Smooth muscle cell (in vitro differentiated cells): Measurements from ENCODE around the gene NDUFV3. TPM values are rescaled to one million over a fixed set of nuclear protein-coding genes. Genes with fewer than 3 reads are reported as not detected.

ENCODE experiments used
- DNase-seq: peaks from one replicate; lab custom pipeline; 2025; ENCODE audit not compliant: unreplicated experiment; lab: John Stamatoyannopoulos, UW
- H2AFZ ChIP-seq: fragments of 200-600 bp; sonication (generic); 2 replicates; pipeline ENCODE4 v1.6.0; 2016; ENCODE audit warnings: antibody characterized with exemption, low read depth, mild to moderate bottlenecking
- H3F3A ChIP-seq: fragments of 200-600 bp; sonication (generic); 2 replicates; pipeline ENCODE4 v1.6.0; 2017; ENCODE audit warnings: antibody characterized with exemption, low read depth
- H3K27ac ChIP-seq: fragments of 200-600 bp; sonication (generic); 2 replicates; pipeline ENCODE4 v1.5.1; 2016; ENCODE audit warnings: low read depth, mild to moderate bottlenecking
- H3K27me3 ChIP-seq: fragments of 200-600 bp; sonication (generic); 2 replicates; pipeline ENCODE4 v1.6.1; 2016; ENCODE audit warnings: low read depth, mild to moderate bottlenecking
- H3K36me3 ChIP-seq: fragments of 200-600 bp; sonication (generic); 2 replicates; pipeline ENCODE4 v1.5.1; 2016; ENCODE audit warnings: low read depth
- H3K4me1 ChIP-seq: fragments of 200-600 bp; sonication (generic); 2 replicates; pipeline ENCODE4 v1.5.1; 2016; ENCODE audit warnings: low read depth
- H3K4me2 ChIP-seq: fragments of 200-600 bp; sonication (generic); 2 replicates; pipeline ENCODE4 v1.6.0; 2016; ENCODE audit warnings: mild to moderate bottlenecking
- H3K4me3 ChIP-seq: fragments of 200-600 bp; sonication (generic); 2 replicates; pipeline ENCODE4 v1.5.1; 2016; ENCODE audit warnings: mild to moderate bottlenecking
- H3K79me2 ChIP-seq: fragments of 200-600 bp; sonication (generic); 2 replicates; pipeline ENCODE4 v1.6.0; 2016; ENCODE audit warnings: low read depth, mild to moderate bottlenecking
- H3K9ac ChIP-seq: fragments of 200-600 bp; sonication (generic); 2 replicates; pipeline ENCODE4 v1.6.0; 2016; ENCODE audit warnings: low read depth
- H3K9me3 ChIP-seq: fragments of 200-600 bp; sonication (generic); replicated peaks from 2 replicates; pipeline ENCODE4 v1.5.1; 2016; ENCODE audit warnings: low read depth
- H4K20me1 ChIP-seq: fragments of 200-600 bp; sonication (generic); 2 replicates; pipeline ENCODE4 v1.6.0; 2016; ENCODE audit warnings: low read depth
- CTCF ChIP-seq: fragments of 200-600 bp; sonication (generic); IDR thresholded peaks from 2 replicates; pipeline ENCODE4 v1.5.1; 2017; ENCODE audit warnings: borderline replicate concordance, mild to moderate bottlenecking, antibody characterized with exemption; ENCODE audit not compliant: insufficient read depth, poor library complexity, severe bottlenecking
- WGBS: methylation state at CpG from one replicate; pipeline ENCODE4 v1.1.7; 2016; ENCODE audit warnings: low lambda C conversion rate; 5-methylcytosine and 5-hydroxymethylcytosine counted together
- polyA plus RNA-seq: library from polyadenylated mRNA; unstranded; fragments of >200 nt; fragmentation: Nextera tagmentation; extraction: Ambion mirVana; gene quantifications from 2 replicates; pipeline ENCODE4 v1.2.1, GENCODE V29; 2016
- total RNA-seq: library from RNA; depleted of rRNA; stranded (reverse); fragments of >200 nt; gene quantifications from 2 replicates; pipeline ENCODE4 v1.2.3, GENCODE V29; 2014

NDUFV3 gene
- total and polyA plus RNA-seq, 2 experiments from 2014 or later, result 23.3 to 28.4 TPM

DNA sequence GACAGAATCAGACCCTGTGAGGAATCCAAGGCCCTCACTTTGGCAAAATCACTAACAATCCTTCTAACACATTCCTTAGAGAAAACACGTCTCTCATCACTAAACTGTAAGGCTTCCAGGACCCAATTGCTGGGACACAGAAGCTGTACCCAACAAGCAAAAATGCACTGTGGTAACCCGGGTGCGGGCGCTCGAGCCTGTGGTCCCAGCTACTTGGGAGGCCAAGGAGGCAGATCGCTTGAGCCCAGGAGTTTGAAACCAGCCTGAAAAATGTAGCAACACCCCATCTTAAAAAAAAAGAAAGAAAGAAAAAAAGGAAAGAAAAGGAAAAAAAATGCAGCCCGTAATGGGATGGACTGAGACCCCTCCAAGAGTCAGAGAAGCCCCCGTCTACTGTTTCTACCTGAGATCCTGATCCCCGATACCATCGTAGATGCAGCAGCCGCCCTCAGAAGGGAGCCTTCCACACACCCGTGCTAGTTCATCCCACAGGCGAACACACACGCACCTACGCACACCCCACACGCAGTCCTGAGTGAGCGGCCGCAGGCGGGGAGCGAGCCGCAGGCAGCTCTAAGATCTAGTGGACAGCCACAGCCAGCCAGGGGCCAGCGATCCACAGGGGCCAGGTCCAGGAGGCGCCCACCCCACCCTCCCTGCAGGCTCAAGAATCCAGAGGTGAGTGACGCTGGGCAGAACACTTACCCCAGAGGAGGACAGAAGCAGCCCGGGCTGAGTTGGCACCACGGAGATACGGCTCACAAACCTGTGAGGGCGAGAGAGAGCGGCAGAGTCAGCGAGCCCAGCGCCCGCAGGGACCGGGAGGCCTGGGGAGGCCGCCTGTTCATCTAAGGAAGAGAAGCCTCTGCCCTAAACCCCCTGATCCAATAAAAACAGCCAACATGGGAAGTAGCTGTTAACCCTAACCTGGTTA lies 33.9 kb upstream of the NDUFV3 start:
- TF ChIP-seq CTCF, result no peak
- no peaks in the 10 kb centered on the region for H3K36me3 ChIP-seq
- H3K9ac ChIP-seq, result no peak overlapping the region
- H2AFZ ChIP-seq, result no peak overlapping the region
- H3K27ac ChIP-seq, result no peak overlapping the region
- H3K4me3 ChIP-seq, result no peak overlapping the region
- H4K20me1 ChIP-seq, result peaks cover 14% of the 10 kb centered on the region
- H3F3A ChIP-seq, result no peaks in the 10 kb centered on the region
- WGBS, result 95% methylated on average over 32 of the region's 34 CpGs
- peaks cover 4% of the 10 kb centered on the region for H3K79me2 ChIP-seq
- H3K4me2 ChIP-seq, result no peak overlapping the region
- H3K4me1 ChIP-seq, result no peaks in the 10 kb centered on the region
- no peaks in the 10 kb centered on the region for H3K9me3 ChIP-seq
- no peaks in the 10 kb centered on the region for H3K27me3 ChIP-seq
- no peak for DNase-seq

GRCh38 chr21:42859891-42860230 lies 33.2 kb upstream of the NDUFV3 start:
- Histone ChIP-seq H3K27ac (no peak overlapping the region), H3K79me2 (peaks cover 4% of the 10 kb centered on the region), H4K20me1 (peaks cover 21% of the 10 kb centered on the region), H3K4me1 (no peaks in the 10 kb centered on the region), H3K9me3 (no peaks in the 10 kb centered on the region), H3K27me3 (no peaks in the 10 kb centered on the region), H3K4me2 (no peak overlapping the region), H3F3A (no peaks in the 10 kb centered on the region), H3K9ac (no peak overlapping the region), H3K4me3 (no peak overlapping the region), H3K36me3 (no peaks in the 10 kb centered on the region), H2AFZ (no peak overlapping the region)
- no peak for DNase-seq
- WGBS, result 100% methylated on average over 6 of the region's 6 CpGs
- no peak for TF ChIP-seq CTCF

- Histone ChIP-seq H3K27me3 (no peaks in the 10 kb centered on the region), H3F3A (no peaks in the 10 kb centered on the region), H3K9ac (no peak overlapping the region), H4K20me1 (peaks cover 26% of the 10 kb centered on the region), H3K36me3 (no peaks in the 10 kb centered on the region), H3K9me3 (no peaks in the 10 kb centered on the region), H3K4me2 (no peak overlapping the region), H3K4me3 (no peak overlapping the region), H2AFZ (no peak overlapping the region), H3K4me1 (no peaks in the 10 kb centered on the region), H3K27ac (no peak overlapping the region), H3K79me2 (peaks cover 4% of the 10 kb centered on the region)
- TF ChIP-seq CTCF, result no peak
- 93% methylated on average over 17 of the region's 17 CpGs for WGBS
- no peak for DNase-seq
These were observed 32.8 kb upstream of the NDUFV3 start for GRCh38 chr21:42860345-42860744.
